SK-N-SH (cell line): Measurements from ENCODE around the gene CDH15.

Experiments used
- GABPA ChIP-seq: IDR thresholded peaks from 2 replicates; pipeline ENCODE4 v1.4.0; 2012; ENCODE audit warnings: low read depth, mild to moderate bottlenecking
- MAX ChIP-seq: IDR thresholded peaks from 2 replicates; pipeline ENCODE4 v1.4.0; 2012; ENCODE audit warnings: low read depth
- TF ChIP-seq, protein P1 (sequence below): fragments of 200-600 bp; sonication (generic); IDR thresholded peaks from 2 replicates; pipeline ENCODE4 v1.6.1; 2017; ENCODE audit warnings: antibody characterized with exemption, mild to moderate bottlenecking, moderate library complexity
- TF ChIP-seq, protein P2 (sequence below): fragments of 150-350 bp; IDR thresholded peaks from 2 replicates; pipeline ENCODE4 v1.6.1; 2017; ENCODE audit warnings: antibody characterized with exemption, low read length, low read depth, borderline replicate concordance

- TF ChIP-seq, protein P1, sequence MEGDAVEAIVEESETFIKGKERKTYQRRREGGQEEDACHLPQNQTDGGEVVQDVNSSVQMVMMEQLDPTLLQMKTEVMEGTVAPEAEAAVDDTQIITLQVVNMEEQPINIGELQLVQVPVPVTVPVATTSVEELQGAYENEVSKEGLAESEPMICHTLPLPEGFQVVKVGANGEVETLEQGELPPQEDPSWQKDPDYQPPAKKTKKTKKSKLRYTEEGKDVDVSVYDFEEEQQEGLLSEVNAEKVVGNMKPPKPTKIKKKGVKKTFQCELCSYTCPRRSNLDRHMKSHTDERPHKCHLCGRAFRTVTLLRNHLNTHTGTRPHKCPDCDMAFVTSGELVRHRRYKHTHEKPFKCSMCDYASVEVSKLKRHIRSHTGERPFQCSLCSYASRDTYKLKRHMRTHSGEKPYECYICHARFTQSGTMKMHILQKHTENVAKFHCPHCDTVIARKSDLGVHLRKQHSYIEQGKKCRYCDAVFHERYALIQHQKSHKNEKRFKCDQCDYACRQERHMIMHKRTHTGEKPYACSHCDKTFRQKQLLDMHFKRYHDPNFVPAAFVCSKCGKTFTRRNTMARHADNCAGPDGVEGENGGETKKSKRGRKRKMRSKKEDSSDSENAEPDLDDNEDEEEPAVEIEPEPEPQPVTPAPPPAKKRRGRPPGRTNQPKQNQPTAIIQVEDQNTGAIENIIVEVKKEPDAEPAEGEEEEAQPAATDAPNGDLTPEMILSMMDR = no peak
- no peak for TF ChIP-seq GABPA
- TF ChIP-seq, protein P2, sequence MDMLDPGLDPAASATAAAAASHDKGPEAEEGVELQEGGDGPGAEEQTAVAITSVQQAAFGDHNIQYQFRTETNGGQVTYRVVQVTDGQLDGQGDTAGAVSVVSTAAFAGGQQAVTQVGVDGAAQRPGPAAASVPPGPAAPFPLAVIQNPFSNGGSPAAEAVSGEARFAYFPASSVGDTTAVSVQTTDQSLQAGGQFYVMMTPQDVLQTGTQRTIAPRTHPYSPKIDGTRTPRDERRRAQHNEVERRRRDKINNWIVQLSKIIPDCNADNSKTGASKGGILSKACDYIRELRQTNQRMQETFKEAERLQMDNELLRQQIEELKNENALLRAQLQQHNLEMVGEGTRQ = no peak
- TF ChIP-seq MAX = no peak
Observed at GRCh38 chr16:89159066-89159849, 12.3 kb upstream of the CDH15 start.
